ENCODE results near the gene ABCB10.

DNA sequence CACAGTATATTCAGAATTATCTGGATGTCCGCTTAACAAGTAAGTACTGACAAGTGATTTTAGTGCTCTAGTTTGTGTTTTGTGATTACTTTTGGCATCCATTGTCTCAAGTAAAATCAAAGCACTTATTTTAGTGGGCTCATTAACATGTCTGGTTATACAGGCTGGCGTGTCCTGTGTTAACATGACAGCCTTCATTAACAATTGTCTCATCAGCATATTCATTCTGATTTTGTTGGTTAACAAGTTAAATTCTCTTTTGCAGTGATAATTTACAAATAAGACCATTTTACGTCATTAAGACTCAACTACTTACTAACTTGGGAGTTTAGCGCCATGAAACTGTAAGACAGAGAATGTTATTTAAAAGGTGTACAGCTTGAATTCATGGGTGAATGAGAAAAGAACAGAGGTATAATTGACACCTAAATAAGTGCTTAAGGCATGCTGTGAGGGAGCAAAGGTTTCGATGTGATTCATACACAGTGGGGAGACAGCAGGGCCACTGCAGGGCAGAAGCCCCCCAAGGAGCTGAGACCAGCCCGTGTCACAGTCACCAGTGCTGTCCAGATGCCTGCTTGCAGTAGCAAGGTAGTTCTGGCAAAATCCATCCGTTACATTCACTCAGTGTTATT lies 45.0 kb upstream of the ABCB10 start:
- TF ChIP-seq CTCF (IDR thresholded peaks at IDR 0.05) = no peak
- TF ChIP-seq POLR2AphosphoS5 (IDR thresholded peaks at IDR 0.05; ENCODE audit: low read depth, low read length) = no peak
- TF ChIP-seq REST (IDR thresholded peaks at IDR 0.05; ENCODE audit: insufficient read depth in 1 of 2, low read depth in 2 of 2, low read length in 1 of 2) = no peak
